ENCODE data around the gene DLG2.

DNA sequence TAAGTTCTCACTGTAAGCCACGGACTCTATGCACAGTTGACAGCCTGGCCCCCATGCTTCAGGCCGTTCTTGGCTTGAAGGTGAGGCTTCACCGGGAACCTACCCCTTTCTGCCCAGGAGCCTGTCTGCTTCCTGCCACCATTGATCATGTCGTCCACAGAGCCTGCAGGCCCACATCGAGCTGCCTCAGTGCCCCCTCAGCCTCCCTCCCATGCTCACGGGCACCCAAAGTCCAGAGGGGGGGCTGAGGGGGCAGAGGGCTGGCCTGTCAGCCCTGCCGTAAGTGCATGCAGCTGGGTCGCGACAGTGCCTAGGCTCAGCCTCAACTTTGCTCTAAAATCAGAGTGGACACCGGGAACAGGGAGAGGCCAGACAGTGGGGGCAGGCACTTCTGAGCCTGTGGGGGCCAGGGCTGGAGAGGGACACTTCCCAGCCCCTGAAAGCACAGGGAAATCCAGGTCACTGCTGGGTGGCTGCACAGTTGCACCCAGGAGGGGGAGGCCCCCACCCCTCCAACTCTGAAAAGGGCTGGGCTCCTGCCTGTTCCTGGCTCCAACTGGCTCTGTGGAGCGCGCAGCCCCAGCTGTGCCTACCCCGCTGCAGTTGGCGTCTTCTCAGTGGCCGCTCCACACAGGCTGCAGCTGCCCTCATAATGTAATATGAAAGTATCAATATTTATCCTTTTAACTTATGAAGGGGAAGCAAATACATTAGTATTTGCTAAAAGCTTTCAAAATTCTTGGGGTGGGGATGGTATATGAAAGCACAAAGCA is 598.6 kb downstream of the DLG2 start:
- TF ChIP-seq, protein P1, sequence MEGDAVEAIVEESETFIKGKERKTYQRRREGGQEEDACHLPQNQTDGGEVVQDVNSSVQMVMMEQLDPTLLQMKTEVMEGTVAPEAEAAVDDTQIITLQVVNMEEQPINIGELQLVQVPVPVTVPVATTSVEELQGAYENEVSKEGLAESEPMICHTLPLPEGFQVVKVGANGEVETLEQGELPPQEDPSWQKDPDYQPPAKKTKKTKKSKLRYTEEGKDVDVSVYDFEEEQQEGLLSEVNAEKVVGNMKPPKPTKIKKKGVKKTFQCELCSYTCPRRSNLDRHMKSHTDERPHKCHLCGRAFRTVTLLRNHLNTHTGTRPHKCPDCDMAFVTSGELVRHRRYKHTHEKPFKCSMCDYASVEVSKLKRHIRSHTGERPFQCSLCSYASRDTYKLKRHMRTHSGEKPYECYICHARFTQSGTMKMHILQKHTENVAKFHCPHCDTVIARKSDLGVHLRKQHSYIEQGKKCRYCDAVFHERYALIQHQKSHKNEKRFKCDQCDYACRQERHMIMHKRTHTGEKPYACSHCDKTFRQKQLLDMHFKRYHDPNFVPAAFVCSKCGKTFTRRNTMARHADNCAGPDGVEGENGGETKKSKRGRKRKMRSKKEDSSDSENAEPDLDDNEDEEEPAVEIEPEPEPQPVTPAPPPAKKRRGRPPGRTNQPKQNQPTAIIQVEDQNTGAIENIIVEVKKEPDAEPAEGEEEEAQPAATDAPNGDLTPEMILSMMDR (IDR thresholded peaks at IDR 0.05) = no peak
- TF ChIP-seq EP300 (IDR thresholded peaks at IDR 0.05) = no peak
- no peak for TF ChIP-seq POLR2AphosphoS5 (IDR thresholded peaks at IDR 0.05)
- TF ChIP-seq POLR2A (IDR thresholded peaks at IDR 0.05) = no peak

Data from suprapubic skin (tissue), 4 donors.